Raji (cell line): ENCODE data around the gene DGKQ.

Experiments
- POLR2A ChIP-seq: IDR thresholded peaks from 2 replicates; pipeline ENCODE4 v1.6.1; 2011; ENCODE audit warnings: low read depth, low read length, control low read depth; ENCODE audit not compliant: insufficient read depth

Gene DGKQ

DNA sequence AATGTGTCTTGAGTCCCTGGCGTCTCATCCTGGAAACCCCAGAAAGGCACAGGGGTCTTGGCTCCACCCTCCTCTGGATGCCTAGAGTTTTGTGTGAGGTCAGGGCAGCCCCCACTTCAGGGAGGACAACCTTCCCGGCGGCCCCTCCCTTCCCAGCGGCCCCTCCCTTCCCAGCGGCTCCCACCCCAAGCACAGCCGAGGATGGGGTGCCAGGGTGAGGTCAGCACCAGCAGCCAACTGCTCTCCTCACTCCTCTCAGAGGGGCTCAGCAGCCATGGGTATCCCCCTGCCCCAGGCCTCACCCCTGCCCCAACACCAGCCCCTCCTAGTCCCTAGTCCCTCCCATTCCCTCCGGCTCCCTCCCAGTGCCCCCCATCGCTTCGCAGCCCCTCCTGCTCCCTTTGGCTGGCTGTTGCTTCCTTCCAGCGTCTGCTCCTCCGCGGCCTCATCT lies 17.4 kb downstream of the DGKQ start:
- TF ChIP-seq POLR2A = no peak

DNA sequence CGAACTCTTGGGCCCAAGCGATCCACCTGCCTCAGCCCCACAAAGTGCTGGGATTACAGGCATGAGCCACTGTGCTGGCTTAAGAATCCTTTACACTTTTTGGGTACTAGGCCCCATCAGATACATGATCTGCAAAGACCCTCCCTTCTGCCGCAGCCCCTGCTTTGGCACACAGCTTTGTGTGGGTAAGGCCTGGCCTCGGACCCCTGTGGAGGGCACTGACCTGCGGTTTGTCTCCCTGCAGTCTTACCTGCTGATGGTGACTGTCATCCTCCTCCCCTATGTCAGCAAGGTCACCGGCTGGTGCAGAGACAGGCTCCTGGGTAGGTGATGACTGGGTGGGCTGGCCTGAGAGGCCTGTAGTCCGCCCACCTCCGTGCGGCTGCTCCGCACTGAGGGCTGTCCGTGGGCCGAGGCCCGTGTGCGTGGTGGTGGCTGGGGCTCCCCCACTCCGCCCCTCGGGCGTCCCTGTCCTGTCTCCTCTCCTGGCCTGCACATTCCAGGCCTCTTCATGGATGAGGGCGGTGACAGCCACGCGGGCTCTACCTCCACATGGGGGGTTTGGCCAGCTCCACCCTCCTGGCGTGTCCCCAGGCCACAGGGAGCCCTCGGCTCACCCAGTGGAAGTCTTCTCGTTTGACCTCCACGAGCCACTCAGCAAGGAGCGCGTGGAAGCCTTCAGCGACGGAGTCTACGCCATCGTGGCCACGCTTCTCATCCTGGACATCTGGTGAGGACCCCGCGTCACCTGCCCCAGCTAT lies 18.0 kb downstream of the DGKQ start:
- TF ChIP-seq POLR2A = no peak

DNA sequence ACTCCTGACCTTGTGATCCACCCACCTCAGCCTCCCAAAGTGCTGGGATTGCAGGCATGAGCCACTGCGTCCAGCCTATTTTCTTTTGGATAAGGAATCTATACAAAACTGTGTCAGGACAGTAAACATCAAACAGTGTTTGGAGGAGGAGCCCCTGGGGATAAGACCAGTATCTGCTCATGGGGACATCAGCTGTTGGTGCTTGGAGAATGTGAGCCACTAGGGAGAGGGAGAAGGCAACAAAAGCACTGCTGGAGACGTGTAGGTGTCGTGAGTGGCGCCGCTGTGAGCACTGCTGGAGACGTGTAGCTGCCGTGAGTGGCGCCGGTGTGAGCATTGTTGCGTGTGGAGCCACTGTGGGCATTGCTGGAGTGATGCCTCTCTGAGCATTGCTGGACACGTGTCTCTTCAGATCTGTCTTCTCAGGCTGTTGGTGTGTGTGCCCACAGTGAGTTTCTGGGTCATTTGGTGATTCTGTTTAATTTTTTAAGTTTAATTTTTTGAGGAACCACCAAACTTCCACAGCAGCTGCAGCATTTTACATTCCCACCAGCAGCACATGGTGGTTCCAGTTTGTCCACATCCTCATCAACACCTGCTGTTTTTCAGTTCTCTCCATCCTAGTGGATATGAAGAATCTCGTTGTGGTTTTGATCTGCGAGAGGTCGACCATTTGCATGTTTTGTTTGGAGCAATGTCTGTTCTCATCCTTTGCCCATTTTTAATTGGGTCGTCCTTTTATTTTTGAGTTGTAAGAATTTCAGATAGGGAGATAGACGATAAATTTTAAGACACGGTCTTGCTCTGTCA lies 19.0 kb downstream of the DGKQ start:
- TF ChIP-seq POLR2A = no peak

DNA sequence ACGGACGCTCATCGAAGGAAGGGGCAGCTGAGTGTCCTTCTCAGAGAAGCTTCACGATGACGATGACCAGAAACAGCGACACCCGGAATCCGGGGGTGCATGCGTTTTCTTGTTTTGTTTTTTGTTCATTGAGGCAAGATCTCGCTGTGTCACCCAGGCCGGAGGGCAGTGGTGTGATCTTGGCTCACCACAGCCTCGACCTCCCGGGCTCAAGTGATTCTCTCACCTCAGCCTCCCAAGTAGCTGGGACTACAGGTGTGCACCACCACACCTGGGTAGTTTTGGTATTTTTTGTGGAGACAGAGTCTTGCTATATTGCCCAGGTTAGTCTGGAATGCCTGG lies 19.8 kb downstream of the DGKQ start:
- TF ChIP-seq POLR2A = no peak

DNA sequence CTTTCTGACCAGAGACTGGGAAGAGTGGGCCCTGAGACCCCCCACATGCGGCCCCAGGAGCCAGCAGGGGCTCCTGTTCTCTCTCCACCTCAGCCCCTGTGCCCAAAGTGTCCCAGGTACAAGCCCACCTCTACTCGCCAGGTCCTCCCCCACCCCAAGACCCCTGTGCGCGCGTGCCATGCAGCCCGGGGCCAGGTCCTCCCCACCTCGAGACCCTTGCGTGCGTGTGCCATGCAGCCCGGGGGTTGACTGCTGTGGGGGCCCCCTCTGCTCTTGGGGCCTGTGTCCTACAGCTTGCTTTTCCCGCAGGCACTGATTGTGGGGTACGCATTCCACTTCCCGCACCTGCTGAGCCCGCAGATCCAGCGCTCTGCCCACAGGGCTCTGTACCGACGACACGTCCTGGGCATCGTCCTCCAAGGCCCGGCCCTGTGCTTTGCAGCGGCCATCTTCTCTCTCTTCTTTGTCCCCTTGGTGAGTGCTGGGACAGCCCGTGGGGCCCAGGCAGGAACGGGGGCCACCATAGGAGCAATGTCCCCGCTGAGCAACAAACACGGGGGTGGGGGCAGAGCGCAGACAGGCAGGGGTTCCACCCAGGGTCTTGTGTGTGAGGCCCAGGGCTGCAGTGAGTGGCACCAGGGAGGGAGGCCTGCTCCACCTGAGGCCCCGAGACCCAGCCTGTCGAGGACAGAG lies 20.3 kb downstream of the DGKQ start:
- TF ChIP-seq POLR2A = no peak

DNA sequence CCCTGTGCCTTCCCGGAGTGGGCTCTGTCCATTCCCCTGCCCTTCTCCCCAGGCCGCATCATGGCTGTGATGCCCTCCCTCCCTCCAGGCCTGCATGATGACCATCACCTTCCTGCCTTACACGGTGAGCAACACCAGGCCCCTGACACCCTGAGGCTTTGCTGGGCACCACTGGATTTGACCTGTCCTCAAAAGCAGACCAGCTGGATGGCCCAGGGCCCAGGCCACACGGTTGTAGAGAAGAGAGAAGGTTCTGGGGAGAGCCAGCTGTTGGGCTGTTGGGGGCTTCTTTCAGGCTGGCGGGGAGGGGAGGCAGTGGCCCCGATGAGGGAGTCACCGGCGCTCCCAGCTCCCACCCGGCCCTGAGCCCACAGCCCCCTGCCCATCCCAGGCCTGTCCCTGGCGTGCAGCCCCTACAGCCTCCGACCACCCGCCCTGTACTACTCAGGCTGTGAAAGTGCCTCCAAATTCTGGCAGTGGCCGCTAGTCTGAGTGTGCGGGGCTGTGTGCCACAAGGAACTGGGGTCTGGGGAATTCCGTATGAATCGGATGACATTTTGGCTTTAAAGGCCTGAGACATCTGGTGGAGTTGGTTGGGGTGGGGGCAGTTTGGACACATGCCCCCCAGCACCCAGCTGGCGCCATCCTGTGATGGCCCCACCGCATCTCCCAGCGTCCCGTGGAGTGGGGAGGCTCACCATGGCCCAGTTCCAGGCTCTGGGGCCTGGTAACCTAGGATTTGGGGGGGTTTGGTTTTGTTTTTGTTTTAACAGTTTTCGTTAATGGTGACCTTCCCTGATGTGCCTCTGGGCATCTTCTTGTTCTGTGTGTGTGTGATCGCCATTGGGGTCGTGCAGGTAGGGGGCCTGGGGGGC lies 21.5 kb downstream of the DGKQ start:
- TF ChIP-seq POLR2A = no peak

DNA sequence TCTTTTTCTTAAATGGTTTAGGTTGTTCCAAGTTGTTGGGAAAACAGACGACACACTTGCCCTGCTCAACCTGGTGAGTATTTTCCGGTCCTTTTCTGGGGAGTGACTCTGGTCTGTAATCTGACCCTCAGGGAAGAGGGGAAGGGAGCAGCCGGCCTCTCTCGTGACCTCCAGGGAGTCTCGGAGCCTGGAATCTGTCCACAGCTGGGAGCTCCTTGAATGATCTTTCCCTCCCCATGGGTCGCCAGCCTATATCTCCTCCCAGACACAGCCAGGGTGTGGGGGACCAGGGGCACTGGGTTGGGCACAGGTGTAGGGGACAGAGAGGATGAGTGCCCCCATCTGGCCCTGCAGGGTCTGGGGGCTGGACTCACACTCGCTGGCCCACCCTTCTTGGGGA lies 22.2 kb downstream of the DGKQ start:
- no peak for TF ChIP-seq POLR2A

DNA sequence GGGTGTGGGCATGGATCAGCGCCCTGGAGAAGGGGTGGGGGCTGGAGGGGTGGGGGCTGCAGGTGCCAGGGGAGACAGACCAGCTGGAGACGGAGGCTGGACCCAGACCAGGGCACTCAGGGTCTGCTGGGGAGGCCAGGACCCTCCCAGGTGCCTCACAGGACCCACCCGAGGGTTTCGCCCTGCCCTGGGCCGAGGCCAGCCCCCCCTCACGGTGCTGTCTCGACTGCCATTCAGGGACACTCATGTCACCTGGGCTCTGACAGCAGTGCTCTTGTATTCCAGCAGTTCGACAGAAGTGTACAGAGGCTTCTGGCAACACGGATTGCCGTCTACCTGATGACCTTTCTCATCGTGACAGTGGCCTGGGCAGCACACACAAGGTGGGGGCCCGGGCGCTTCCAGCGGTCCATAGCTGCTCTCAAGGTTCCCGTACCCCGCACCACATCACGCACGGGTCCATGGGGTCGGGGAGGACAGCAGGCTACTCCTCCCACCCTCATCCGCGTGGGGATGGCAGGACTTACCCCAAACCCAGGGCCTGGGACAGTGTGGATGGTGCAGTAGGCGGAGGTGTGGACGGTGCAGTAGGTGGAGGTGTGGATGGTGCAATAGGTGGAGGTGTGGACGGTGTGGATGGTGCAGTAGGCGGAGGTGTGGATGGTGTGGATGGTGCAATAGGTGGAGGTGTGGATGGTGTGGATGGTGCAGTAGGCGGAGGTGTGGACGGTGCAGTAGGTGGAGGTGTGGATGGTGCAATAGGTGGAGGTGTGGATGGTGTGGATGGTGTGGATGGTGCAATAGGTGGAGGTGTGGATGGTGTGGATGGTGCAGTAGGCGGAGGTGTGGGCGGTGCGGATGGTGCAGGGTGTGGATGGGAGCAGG lies 23.0 kb downstream of the DGKQ start:
- TF ChIP-seq POLR2A = no peak

DNA sequence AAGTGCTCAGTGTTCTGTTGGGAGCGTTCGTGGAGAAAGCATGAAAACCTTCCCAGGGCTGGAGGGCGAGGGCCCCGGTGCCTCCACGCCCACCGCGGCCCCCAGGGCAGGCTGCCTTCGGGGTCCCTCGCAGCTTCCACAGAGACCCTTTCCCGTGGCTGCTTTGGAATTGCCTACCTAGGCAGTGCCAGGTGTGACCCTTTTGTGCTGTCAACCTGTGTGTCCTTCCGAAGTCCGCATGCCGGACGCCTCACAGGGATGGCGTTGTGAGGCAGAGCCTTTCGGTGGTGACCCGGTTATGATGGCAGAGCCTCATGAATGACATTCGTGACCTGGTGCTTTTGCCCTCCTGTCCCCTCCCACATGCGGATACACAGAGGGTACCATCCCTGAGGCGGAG lies 23.7 kb downstream of the DGKQ start:
- no peak for TF ChIP-seq POLR2A

DNA sequence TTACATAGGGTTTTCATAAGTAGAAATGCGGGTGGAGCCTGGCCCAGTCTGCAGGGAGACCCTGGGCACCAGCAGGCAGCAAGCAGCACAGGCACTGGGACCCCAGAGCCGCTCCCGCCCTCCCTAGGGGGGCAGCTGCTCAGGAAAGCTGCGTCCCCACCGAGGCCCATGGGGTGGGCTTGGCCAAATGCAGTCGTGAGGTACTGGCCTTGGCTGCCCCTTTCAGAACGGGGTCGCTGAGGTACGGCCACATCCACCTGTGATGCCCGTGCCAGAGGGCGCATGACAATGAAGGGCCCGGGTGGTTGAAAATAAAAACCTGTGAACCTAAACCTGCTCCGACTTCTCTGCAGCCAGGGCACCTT lies 24.5 kb downstream of the DGKQ start:
- TF ChIP-seq POLR2A = no peak

DNA sequence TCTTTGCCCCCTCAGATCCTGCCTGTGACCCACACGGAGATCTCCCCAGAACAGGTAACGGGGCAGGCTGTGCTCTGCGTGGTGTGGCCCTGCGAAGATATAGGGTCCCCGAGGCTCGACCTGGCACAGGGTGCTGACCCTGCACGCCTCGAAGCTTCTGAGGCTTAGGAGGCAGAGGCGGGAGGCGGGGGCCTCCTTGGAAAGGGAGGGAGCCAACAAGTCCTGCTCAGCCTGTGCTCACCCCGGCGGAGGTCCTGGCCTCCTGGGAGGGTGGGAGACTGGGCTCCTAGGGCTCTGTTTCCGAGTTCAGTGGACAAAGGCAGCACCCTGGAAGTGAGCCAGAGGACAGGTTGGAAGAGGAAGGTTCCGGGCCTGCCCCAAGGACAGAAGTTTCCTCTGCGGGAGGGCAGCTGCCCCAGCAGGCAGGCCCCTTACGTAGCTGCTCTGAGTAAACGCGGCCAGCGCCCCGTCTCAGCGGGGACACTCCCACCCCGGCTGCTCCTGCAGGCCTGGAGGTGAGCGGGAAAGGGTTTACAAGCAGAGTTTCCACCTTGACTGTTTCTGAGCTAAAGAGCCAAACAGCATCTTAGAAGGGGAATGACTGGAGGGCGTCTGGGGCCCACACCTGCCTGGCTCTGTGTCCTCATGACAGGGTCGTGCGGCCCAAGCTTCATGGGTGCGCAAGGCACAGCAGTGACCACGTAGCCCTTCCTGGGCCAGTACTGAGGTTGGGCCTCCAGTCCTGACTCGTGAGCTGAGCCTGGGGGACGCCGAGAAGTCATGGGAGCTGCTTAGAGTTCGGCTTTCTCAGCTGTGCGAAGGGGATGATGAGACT lies 25.1 kb downstream of the DGKQ start:
- no peak for TF ChIP-seq POLR2A

DNA sequence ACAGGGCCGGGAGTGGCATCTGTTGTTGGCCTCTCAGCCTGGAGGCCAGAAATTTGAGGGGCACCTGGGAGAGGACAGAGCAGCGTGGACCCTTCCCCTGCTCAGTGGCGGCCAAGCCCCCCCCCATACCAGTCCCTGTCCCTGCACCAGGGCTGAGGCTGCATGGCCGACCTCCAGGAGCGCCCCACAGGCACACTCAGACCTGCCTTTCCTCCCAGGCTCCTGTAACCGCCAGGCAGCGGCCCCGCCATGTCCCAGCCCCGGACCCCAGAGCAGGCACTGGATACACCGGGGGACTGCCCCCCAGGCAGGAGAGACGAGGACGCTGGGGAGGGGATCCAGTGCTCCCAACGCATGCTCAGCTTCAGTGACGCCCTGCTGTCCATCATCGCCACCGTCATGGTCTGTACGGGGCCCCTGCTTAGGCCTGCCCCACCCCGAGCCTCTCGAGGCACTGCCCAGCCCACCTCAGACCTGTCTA lies 25.8 kb downstream of the DGKQ start:
- TF ChIP-seq POLR2A = no peak
